ENCODE data around the gene PCDHGA1.

PCDHGA1 gene

DNA sequence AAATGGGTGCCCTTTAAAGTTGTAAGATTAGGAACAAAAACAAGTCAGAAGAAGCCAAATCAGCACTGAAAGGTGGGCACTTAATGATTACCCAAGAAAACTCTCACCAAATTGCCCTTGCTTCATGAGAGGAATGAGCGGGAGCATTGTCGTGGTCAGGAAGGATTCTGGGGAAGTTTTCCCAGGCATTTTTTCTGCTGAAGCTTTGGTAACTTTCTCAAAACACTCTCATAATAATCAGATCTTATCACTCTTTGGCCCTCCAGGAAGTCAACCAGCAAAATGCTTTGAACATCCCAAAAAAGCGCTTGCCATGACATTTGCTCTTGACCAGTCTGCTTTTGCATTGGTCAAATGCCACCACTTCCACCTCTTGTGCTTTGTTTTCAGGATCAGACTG, 135.0 kb downstream of the PCDHGA1 start:
- DNase-seq, result no peak

DNA sequence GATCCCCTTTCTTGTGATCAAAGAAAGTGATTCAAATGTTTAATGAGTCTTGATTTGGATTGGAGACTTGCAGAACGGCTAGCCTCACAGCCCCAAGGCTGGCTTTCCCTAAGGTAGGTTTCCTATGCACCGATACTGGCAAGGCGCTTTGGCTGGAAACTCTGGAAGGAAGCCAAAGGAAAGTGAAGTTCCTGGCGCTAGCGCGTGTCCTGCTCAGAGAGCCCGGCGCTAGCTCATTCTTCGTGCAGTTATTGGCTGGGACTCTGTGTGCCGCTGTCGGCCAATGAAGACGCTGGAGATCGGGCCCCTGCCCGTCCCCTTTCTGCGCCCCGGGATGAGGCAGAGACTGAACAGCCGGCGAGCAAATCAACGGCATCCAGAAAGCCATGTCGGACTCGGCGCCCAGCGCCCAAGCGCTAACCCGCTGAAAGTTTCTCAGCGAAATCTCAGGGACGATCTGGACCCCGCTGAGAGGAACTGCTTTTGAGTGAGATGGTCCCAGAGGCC, 145.4 kb downstream of the PCDHGA1 start, which contains the start of gene PCDHGC3:
Gene PCDHGC3, plus strand, starts transcription at position 342 of the 507 bp plus-strand sequence. Its CDS starts 151 bp downstream, at position 493.
- peak; percentile 51 for DNase-seq

DNA sequence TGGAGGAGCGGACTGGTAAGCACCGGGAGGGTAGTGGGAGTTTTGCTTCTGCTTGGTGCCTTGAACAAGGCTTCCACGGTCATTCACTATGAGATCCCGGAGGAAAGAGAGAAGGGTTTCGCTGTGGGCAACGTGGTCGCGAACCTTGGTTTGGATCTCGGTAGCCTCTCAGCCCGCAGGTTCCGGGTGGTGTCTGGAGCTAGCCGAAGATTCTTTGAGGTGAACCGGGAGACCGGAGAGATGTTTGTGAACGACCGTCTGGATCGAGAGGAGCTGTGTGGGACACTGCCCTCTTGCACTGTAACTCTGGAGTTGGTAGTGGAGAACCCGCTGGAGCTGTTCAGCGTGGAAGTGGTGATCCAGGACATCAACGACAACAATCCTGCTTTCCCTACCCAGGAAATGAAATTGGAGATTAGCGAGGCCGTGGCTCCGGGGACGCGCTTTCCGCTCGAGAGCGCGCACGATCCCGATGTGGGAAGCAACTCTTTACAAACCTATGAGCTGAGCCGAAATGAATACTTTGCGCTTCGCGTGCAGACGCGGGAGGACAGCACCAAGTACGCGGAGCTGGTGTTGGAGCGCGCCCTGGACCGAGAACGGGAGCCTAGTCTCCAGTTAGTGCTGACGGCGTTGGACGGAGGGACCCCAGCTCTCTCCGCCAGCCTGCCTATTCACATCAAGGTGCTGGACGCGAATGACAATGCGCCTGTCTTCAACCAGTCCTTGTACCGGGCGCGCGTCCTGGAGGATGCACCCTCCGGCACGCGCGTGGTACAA, 146.0 kb downstream of the PCDHGA1 start:
- DNase-seq, result no peak

DNA sequence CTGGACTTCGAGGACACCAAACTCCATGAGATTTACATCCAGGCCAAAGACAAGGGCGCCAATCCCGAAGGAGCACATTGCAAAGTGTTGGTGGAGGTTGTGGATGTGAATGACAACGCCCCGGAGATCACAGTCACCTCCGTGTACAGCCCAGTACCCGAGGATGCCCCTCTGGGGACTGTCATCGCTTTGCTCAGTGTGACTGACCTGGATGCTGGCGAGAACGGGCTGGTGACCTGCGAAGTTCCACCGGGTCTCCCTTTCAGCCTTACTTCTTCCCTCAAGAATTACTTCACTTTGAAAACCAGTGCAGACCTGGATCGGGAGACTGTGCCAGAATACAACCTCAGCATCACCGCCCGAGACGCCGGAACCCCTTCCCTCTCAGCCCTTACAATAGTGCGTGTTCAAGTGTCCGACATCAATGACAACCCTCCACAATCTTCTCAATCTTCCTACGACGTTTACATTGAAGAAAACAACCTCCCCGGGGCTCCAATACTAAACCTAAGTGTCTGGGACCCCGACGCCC, 146.8 kb downstream of the PCDHGA1 start:
- DNase-seq, result no peak

DNA sequence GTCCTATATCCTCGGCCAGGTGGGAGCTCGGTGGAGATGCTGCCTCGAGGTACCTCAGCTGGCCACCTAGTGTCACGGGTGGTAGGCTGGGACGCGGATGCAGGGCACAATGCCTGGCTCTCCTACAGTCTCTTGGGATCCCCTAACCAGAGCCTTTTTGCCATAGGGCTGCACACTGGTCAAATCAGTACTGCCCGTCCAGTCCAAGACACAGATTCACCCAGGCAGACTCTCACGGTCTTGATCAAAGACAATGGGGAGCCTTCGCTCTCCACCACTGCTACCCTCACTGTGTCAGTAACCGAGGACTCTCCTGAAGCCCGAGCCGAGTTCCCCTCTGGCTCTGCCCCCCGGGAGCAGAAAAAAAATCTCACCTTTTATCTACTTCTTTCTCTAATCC, 147.5 kb downstream of the PCDHGA1 start:
- no peak for DNase-seq

DNA sequence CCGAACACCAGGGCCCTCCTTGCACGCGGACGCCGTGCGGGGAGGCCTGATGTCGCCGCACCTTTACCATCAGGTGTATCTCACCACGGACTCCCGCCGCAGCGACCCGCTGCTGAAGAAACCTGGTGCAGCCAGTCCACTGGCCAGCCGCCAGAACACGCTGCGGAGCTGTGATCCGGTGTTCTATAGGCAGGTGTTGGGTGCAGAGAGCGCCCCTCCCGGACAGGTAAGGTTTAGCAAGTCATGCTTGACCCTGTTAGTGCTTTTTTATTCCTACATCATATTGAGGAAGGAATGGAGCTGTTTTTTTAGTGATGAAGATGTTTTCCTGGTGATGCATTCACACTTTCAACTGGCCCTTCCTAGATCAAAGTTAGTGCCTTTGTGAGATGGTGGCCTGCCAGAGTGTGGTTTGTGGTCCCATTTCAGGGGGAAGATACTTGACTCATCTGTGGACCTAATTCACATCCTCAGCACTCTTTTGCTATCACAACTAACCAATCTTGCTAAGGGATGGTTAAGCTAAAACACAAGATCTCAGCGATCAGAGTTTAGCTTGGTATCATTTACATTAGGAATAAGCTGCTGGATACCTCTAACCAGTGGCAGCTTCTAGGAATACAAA, 148.1 kb downstream of the PCDHGA1 start:
- DNase-seq, result no peak

DNA sequence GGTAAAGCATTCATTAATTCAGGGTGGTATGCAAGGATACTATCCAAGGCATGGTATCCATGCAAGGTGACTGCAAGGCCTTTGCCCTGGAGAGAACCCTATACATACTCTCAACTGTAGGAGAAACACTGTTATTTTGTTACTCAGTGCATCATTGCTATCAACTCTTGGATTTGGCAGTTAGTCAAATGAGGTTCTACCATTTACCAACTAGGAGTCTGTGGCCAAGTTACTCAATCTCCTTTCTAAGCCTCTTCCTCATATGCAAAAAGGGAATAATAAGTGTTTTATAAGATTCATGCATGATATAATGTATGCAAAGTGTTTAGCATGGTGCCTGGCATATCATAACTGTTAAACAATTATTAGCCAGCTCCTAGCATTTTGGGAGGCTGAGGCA, 149.5 kb downstream of the PCDHGA1 start:
- no peak for DNase-seq

DNA sequence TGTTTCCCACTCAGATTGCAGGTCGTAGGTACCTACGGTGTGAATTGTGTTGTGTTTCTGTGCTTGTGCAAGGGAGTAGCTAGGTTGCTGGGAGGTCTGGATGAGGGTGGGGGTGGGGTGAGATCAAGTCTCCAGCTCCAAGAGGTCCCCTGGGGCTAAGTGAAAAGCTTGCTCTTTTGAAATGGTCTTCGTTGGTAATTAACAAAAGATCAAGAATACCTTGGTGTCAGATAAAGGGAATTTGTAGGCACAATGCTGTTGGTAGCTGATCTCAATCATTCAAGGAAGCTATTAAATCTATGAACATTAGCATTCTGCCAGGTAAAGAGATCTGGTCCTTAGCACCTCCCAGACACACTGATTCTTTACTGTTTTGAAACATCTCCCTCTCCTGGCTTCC, 153.6 kb downstream of the PCDHGA1 start:
- no peak for DNase-seq

DNA sequence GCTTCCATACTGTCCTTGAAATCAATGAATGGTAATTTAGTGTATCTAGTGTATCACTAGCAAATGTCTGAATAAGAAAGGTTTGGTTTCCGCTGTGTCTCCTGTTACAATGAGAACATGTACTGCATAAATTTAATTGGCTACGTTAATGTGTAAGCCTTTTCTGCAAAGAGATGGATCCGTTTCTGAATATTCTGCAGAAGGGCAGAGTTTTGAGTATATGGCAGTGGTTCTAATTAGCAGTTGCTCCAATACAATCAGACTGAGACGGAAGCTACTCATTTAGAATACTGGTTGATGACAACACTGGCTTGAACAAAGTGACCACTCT, 154.0 kb downstream of the PCDHGA1 start:
- DNase-seq, result no peak

DNA sequence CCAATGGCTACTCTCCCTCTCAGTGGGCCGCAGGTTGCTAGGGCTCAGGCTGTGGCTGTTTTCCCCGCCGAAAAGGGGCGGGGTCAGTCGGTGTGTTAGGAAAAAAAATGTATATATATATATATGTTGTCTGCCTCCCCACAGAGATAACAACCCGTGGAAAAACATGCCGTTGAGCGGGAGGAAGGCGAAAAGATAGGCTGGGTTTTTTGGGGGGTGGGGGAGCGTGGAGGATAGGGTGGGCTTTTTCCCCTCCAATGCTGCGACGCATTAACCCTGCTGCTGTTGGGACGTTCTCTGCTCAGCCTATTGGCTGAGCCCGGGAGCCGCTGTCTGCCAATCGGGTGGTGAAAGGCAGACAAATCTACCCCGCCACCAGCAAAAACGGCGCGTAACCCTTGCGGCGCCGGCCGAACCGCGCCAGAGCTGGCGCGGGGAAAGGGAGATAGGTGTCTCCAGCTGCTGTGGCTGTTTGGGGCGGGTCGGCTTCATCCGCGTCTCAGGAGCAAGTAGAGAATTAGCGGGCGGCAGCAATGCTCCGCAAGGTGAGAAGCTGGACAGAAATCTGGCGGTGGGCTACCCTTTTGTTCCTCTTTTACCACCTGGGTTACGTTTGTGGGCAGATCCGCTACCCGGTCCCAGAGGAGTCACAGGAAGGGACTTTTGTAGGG, 154.5 kb downstream of the PCDHGA1 start, which contains the start of gene PCDHGC4:
Gene PCDHGC4, plus strand, starts transcription at position 390 of the 671 bp plus-strand sequence. Its CDS starts 144 bp downstream, at position 534.
- no peak for DNase-seq

DNA sequence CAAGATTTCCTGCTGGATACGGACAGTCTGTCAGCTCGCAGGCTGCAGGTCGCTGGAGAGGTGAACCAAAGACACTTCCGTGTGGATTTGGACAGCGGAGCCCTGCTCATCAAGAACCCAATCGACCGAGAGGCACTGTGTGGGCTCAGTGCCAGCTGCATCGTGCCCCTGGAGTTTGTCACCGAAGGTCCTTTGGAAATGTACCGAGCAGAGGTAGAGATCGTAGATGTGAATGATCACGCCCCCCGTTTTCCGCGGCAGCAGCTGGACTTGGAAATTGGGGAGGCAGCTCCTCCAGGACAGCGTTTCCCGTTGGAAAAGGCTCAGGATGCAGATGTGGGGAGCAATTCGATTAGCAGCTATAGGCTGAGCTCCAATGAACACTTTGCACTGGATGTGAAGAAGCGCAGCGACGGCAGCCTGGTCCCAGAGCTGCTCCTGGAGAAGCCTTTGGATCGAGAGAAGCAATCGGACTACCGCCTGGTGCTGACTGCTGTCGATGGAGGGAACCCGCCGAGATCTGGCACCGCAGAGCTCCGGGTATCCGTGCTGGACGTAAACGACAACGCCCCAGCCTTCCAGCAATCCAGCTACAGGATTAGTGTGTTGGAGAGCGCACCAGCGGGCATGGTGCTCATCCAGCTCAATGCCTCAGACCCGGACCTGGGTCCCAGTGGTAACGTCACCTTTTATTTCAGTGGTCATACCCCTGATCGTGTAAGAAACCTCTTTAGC, 155.2 kb downstream of the PCDHGA1 start:
- no peak for DNase-seq

DNA sequence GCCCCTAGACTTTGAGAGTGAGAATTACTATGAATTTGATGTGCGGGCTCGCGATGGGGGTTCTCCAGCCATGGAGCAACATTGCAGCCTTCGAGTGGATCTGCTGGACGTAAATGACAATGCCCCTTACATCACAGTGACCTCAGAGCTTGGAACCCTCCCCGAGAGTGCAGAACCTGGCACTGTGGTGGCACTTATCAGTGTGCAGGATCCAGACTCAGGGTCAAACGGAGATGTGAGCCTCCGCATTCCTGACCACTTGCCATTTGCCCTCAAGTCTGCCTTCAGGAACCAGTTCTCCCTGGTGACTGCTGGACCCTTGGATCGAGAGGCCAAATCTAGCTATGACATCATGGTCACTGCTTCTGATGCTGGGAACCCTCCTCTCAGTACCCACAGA, 155.8 kb downstream of the PCDHGA1 start:
- no peak for DNase-seq

DNA sequence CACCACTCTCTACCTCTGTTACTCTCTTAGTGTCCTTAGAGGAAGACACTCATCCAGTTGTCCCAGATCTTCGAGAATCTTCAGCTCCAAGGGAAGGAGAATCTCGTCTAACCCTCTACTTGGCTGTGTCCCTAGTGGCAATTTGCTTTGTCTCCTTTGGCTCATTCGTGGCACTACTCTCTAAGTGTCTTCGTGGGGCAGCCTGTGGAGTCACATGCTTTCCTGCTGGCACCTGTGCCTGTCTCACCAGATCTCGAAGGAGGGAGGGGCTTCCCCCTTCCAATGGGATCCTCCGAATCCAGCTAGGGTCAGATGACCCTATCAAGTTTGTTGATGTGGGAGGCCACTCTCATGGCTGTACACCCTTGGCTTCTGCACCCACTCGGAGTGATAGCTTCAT, 156.8 kb downstream of the PCDHGA1 start:
- DNase-seq, result no peak

DNA sequence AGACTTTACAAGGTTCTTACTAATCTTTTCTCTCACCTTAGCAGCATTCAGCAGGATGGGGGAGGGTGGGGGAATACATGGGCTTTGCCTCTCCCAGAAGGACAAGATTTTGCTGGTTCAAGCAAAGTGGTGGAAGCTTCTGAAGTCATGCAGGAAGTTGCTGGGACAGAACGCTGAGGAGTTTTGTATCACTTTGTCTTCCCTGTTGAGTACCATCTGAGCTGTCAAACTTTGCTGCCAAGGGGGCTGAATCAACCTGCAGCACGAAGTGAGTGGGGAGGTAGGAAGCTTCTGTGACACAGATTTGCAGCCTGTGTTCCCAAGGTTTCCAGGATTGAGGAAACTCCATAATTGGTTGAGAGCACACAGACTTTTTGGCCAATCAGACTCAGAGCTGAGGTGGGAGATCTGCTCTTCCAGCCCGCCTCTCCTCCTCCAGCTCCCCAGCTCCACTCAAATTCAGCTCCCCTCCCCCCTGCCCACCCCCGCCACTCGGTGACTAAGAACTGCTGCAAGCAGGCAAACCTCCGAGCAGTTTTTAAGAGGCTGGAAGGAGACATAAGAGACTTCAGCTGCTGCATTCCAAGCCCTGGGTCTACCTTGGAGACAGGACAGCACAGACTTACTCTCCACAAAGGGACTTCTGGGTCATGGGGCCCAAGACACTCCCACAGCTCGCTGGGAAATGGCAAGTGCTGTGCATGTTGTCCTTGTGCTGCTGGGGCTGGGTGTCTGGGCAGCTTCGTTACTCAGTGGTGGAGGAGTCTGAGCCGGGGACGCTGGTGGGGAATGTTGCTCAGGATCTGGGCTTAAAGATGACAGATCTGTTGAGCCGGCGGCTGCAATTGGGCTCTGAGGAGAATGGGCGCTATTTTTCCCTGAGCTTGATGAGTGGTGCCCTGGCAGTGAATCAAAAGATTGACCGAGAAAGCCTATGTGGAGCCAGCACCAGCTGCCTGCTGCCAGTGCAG, 158.6 kb downstream of the PCDHGA1 start, which contains the start of gene PCDHGC5:
Gene PCDHGC5, plus strand, starts transcription at position 491 of the 971 bp plus-strand sequence. Its CDS starts 160 bp downstream, at position 651.
- DNase-seq, result no peak

DNA sequence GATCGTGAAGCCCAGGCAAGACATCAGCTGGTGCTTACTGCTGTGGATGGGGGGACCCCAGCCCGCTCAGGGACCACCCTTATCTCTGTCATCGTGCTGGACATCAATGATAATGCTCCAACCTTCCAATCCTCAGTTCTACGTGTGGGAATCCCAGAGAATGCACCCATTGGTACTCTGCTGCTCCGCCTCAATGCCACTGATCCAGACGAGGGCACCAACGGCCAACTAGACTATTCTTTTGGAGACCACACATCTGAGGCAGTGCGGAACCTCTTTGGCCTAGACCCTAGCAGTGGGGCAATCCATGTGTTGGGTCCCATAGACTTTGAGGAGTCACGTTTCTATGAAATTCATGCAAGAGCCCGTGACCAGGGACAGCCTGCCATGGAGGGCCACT, 159.5 kb downstream of the PCDHGA1 start:
- no peak for DNase-seq

DNA sequence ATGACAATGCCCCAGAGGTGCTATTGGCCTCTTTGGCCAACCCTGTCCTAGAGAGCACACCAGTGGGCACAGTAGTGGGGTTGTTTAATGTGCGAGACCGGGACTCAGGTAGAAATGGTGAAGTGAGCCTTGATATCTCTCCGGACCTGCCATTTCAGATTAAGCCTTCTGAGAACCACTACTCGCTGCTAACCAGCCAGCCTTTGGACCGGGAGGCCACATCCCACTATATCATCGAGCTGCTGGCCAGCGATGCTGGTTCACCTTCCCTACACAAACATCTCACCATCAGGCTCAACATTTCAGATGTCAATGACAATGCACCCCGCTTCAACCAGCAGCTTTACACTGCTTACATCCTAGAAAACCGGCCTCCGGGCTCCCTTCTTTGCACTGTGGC, 160.0 kb downstream of the PCDHGA1 start:
- no peak for DNase-seq

DNA sequence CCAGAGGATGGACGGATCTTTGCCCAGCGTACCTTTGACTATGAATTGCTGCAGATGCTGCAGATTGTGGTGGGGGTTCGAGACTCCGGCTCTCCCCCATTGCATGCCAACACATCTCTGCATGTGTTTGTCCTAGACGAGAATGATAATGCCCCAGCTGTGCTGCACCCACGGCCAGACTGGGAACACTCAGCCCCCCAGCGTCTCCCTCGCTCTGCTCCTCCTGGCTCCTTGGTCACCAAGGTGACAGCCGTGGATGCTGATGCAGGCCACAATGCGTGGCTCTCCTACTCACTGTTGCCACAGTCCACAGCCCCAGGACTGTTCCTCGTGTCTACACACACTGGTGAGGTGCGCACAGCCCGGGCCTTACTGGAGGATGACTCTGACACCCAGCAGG, 160.5 kb downstream of the PCDHGA1 start:
- DNase-seq, result no peak

DNA sequence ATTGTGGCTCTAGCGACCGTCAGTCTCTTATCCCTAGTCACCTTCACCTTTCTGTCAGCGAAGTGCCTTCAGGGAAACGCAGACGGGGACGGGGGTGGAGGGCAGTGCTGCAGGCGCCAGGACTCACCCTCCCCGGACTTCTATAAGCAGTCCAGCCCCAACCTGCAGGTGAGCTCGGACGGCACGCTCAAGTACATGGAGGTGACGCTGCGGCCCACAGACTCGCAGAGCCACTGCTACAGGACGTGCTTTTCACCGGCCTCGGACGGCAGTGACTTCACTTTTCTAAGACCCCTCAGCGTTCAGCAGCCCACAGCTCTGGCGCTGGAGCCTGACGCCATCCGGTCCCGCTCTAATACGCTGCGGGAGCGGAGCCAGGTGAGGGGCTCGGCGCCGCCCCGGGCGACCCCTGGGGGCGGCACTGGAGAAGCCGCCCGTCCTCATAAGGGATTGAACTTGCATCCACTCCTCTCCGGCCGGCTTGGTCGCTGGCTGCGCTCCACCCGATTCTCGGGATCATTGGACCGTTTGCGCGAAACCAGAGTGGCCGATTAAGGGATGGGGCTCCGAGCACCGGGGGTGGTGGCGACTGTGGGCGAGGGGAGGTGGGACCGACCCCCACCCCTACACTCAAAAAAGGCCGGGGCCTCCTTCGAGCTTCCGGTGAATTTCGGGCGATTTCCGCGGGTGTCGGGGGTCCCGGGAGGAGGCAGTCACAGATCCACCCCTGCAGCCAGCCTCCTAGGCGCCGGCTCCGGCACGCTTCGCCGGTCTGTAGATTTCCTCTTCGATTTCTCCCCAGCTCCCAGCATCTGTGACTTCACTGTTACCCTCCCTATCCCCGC, 161.2 kb downstream of the PCDHGA1 start:
- no peak for DNase-seq

DNA sequence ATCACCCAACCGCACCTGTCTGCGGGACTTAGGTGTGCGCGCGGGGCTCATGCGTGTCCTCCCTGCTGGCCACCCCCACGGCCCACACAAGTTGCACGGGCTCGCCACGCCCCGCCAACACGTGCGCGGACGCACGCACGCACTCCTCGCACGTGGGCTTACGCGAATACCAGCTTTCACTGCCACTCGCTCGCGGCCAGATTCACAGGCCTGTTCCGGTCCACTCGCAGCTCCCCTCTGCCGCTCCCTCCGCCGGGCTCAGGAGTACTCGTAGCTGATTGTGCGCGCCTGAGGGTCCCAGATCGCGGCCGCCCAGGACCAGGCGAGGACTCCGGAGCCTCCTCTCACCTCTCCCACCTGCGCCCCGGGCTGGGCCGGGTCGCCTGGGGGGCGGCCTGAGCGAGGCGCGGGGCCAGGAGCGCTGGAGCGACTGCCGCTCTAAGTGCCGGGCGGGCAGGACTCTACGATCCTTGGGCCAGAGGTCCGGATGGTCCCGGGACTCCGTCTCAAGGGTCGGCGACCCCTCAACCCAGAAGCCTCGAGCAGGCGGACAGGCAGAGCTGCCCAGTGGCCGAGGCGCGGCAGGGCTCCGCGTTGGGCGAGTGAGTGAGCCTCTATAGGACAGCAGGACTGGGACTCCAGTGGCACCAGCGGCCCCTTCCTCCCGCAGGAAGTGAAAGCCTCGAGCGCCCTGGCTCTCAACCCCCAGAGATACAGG, 162.0 kb downstream of the PCDHGA1 start:
- peak; percentile 39 for DNase-seq
